GM18907 (cell line): ENCODE data around the gene IL1R2.

Source experiments
- ATAC-seq: cut with Tn5 transposase; IDR thresholded peaks from one replicate; pipeline ENCODE4 v1.9.1; 2021; ENCODE audit warnings: mild to moderate bottlenecking, moderate library complexity; ENCODE audit not compliant: unreplicated experiment

Gene IL1R2

GRCh38 chr2:102034683-102035548, 43.2 kb downstream of the IL1R2 start:
- no peak for ATAC-seq

GRCh38 chr2:102037681-102038080, 45.9 kb downstream of the IL1R2 start:
- no peak for ATAC-seq

- no peak for ATAC-seq
Observed at GRCh38 chr2:102040229-102040628, 48.5 kb downstream of the IL1R2 start.

GRCh38 chr2:102041351-102041750, 49.6 kb downstream of the IL1R2 start:
- ATAC-seq, result no peak

GRCh38 chr2:102042196-102043081, 50.7 kb downstream of the IL1R2 start:
- ATAC-seq, result no peak

GRCh38 chr2:102043560-102043959, 51.8 kb downstream of the IL1R2 start:
- ATAC-seq, result no peak

- no peak for ATAC-seq
Observed at GRCh38 chr2:102044235-102044896, 52.6 kb downstream of the IL1R2 start.

- no peak for ATAC-seq
Observed at GRCh38 chr2:102044967-102045489, 53.3 kb downstream of the IL1R2 start.

- no peak for ATAC-seq
Observed at GRCh38 chr2:102045697-102046096, 53.9 kb downstream of the IL1R2 start.

GRCh38 chr2:102046135-102046986, 54.6 kb downstream of the IL1R2 start:
- no peak for ATAC-seq

GRCh38 chr2:102048465-102048864, 56.7 kb downstream of the IL1R2 start:
- ATAC-seq, result no peak

- ATAC-seq, result no peak
Observed at GRCh38 chr2:102049756-102050443, 58.1 kb downstream of the IL1R2 start.

- ATAC-seq, result no peak
Observed at GRCh38 chr2:102050854-102051391, 59.2 kb downstream of the IL1R2 start.

GRCh38 chr2:102051692-102052277, 60.0 kb downstream of the IL1R2 start:
- no peak for ATAC-seq

GRCh38 chr2:102052365-102052764, 60.6 kb downstream of the IL1R2 start:
- ATAC-seq, result no peak

GRCh38 chr2:102053096-102053495, 61.3 kb downstream of the IL1R2 start:
- ATAC-seq, result no peak

GRCh38 chr2:102055346-102055990, 63.7 kb downstream of the IL1R2 start:
- ATAC-seq, result no peak

GRCh38 chr2:102056079-102056581, 64.4 kb downstream of the IL1R2 start:
- no peak for ATAC-seq
